Measurements from ENCODE around the gene WSB2.
A peak's percentile ranks its signal among the peaks of the same experiment; 100 is the strongest.
"Not testable (repeated sequence)": the region's sequence is repeated elsewhere in the genome, so short reads cannot be mapped to it uniquely, and the experiment has no call there.

The WSB2 gene

DNA sequence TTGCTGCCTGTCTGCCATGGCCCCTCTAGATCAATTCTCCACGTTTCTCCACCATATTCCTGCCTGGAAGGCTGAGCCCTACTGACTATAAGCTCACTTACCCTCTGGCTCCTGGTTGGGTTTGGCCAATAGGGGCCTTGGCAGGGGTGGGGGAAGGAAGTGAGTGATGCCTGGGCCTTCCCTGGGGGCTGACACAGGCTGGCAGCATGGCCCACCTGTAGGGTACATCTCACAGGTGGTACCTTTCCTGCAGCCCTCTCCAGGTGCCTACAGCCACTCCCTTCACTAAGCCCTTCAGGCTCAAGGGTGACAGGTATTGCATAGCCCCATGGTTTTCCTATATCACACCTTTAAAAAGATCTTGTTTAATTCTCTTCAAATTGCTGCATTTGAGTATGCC lies 40.9 kb downstream of the WSB2 start:
- Histone ChIP-seq H3K27ac (ENCODE audit: low read length) (no peak overlapping the region), H3K9me3 (ENCODE audit: control insufficient read depth, insufficient read depth, low read length) (no peaks in the 10 kb centered on the region), H3K4me3 (ENCODE audit: low read length) (no peak overlapping the region), H3K4me1 (ENCODE audit: control insufficient read depth, insufficient read depth, low read length) (no peaks in the 10 kb centered on the region), H3K27me3 (ENCODE audit: control insufficient read depth, insufficient read depth, low read length) (no peaks in the 10 kb centered on the region), H3K36me3 (ENCODE audit: control insufficient read depth, insufficient read depth, low read length) (peaks cover 14% of the 10 kb centered on the region; the same call in 1 of the 2 replicates)
- no CpG with 5 or more reads among the region's 1 CpG for WGBS (ENCODE audit: insufficient coverage, insufficient read length)
- no peak for DNase-seq (ENCODE audit: low read depth, low spot score)

DNA sequence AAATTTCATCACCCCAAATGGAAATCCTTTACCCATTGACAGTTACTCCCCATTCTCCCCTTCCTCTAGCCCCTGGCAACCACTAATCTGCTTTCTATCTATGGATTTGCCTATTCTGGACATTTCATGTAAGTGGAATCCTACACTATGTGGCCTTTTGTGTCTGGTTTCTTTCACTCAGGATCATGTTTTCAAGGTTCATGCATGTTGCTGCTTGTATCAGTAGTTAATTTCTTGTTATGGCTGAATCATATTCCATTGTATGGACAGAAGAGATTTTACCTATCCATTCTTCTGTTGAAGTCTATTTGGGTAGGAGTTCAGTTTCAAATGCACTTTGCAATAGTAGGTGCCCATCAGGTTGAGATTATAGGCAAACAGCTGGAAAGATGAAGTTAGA lies 43.1 kb downstream of the WSB2 start:
- Histone ChIP-seq H3K27ac (ENCODE audit: low read length) (no peak overlapping the region), H3K27me3 (ENCODE audit: control insufficient read depth, insufficient read depth, low read length) (no peaks in the 10 kb centered on the region), H3K4me3 (ENCODE audit: low read length) (no peak overlapping the region), H3K9me3 (ENCODE audit: control insufficient read depth, insufficient read depth, low read length) (no peaks in the 10 kb centered on the region), H3K36me3 (ENCODE audit: control insufficient read depth, insufficient read depth, low read length) (peaks cover 10% of the 10 kb centered on the region; the same call in 1 of the 2 replicates), H3K4me1 (ENCODE audit: control insufficient read depth, insufficient read depth, low read length) (no peaks in the 10 kb centered on the region)
- DNase-seq (ENCODE audit: low read depth, low spot score), result no peak

DNA sequence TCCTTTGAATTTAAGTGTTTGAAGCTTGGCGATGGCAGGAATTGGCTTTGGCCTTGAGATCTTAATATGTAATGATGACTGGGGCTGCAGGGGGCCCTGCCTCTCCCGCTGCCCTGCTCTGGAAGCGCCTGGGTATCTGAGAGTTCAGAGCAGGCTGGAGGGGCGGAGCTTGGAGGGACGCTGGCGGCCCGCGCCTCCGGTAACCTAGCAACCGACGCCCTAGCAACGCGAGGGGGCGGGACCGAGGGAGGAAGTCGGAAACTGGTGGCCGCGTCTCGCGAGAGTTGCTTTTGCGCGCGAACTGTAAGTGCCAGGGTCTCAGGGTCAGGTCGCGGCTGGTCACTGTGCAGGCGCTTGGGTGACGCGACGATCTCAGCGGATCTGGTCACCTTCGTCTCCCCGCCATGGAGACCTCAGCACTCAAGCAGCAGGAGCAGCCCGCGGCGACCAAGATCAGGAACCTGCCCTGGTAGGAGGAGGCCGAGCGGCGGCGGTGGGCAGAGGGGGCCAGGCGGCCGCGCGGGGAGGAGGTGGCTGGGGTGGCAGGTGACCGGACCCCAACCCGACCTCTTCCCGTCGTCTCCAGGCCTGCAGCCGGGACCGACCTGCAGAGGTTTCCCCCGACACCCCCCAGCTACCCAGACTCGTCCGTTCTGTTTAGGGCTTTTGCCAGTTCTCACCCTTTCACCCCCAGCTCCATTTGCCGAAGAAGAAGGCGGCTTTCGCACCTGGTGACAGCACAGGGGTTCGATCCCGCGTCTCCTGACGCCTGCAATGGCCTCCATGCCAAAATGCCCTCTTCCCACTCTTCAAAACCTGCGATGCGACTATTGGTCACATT lies 44.3 kb downstream of the WSB2 start, which contains the start of gene RFC5:
Gene RFC5 (plus strand): TSS at position 280 of the 841 bp plus-strand sequence. CDS start 125 bp downstream, at position 405.
- no CpG with 5 or more reads among the region's 61 CpGs for WGBS (ENCODE audit: insufficient coverage, insufficient read length)
- peak; percentile 96 for DNase-seq (ENCODE audit: low read depth, low spot score)
- Histone ChIP-seq H3K9me3 (ENCODE audit: control insufficient read depth, insufficient read depth, low read length) (no peaks in the 10 kb centered on the region), H3K27me3 (ENCODE audit: control insufficient read depth, insufficient read depth, low read length) (no peaks in the 10 kb centered on the region), H3K36me3 (ENCODE audit: control insufficient read depth, insufficient read depth, low read length) (peaks cover 7% of the 10 kb centered on the region; the same call in 1 of the 2 replicates), H3K4me1 (ENCODE audit: control insufficient read depth, insufficient read depth, low read length) (no peaks in the 10 kb centered on the region), H3K27ac (ENCODE audit: low read length) (no peak within 1 kb of the TSS), H3K4me3 (ENCODE audit: low read length) (peak within 1 kb of the TSS; percentile 91)

DNA sequence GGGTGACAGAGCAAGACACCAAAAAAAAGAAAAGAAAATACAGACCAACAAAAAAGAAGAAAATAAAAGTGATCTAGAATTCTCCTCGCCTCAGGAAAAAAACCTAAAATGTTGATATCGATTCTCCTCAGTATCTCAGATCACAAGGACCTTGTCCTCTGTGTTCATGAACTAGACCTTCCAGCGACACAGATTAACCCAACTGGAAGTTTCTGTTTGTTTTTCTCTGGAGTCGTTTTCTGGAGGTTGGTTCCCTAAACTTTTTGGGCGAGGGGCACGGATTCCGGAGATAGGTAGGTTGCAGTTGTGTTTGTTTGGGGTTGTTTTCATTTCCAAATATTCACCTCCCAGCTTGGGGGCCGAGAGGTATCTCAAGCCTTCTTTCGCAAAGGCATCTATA lies 45.0 kb downstream of the WSB2 start:
- WGBS (ENCODE audit: insufficient coverage, insufficient read length), result no CpG with 5 or more reads among the region's 9 CpGs
- H3K27me3 ChIP-seq (ENCODE audit: control insufficient read depth, insufficient read depth, low read length), result no peaks in the 10 kb centered on the region
- H3K27ac ChIP-seq (ENCODE audit: low read length), result no peak overlapping the region
- no peak for DNase-seq (ENCODE audit: low read depth, low spot score)
- peaks cover 7% of the 10 kb centered on the region; the same call in 1 of the 2 replicates for H3K36me3 ChIP-seq (ENCODE audit: control insufficient read depth, insufficient read depth, low read length)
- H3K4me3 ChIP-seq (ENCODE audit: low read length), result no peak overlapping the region
- H3K9me3 ChIP-seq (ENCODE audit: control insufficient read depth, insufficient read depth, low read length), result no peaks in the 10 kb centered on the region
- H3K4me1 ChIP-seq (ENCODE audit: control insufficient read depth, insufficient read depth, low read length), result no peaks in the 10 kb centered on the region

DNA sequence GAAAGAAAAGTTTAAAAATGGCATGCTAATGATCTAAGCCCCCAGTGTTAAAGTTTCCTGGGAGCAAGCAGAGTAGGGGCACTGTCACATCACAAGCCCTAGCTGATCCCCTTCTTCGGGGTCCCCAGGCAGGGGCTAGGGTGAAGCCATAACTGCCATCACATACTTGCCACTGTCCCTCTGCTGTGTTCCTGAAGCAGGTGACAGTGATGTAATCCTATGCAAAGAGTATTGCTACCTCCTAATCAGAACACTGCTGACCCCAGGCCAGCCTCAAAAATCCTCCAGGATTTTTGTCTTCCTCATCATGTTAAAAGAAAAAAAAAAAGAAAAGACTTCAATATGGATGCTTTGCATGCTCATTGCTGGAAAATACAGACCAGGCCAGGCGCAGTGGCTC lies 45.7 kb downstream of the WSB2 start:
- Histone ChIP-seq H3K36me3 (ENCODE audit: control insufficient read depth, insufficient read depth, low read length) (peaks cover 7% of the 10 kb centered on the region; the same call in 1 of the 2 replicates), H3K27ac (ENCODE audit: low read length) (no peak overlapping the region), H3K27me3 (ENCODE audit: control insufficient read depth, insufficient read depth, low read length) (no peaks in the 10 kb centered on the region), H3K9me3 (ENCODE audit: control insufficient read depth, insufficient read depth, low read length) (no peaks in the 10 kb centered on the region), H3K4me1 (ENCODE audit: control insufficient read depth, insufficient read depth, low read length) (no peaks in the 10 kb centered on the region), H3K4me3 (ENCODE audit: low read length) (no peak overlapping the region)
- no CpG with 5 or more reads among the region's 2 CpGs for WGBS (ENCODE audit: insufficient coverage, insufficient read length)
- DNase-seq (ENCODE audit: low read depth, low spot score), result no peak

DNA sequence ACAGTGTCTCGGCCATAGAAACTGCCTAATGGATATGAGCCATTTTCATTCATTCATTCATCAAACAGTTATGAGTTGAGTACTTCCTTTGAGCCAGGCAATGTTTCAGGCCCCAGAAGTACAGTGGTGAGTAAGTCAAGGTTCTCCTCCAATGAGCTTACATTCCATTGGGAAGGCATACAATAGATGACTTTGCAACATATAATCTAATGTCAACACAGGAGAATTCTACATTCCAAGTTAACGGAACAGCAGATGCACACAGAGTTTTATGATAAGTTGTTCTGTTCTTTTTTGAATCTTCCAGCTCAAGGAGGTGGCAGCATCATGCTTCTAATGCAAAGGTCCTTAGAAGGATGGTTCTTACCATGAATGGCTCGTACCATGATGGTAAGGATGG lies 47.7 kb downstream of the WSB2 start:
- DNase-seq (ENCODE audit: low read depth, low spot score), result no peak
- WGBS (ENCODE audit: insufficient coverage, insufficient read length), result no CpG with 5 or more reads among the region's 3 CpGs
- H3K27ac ChIP-seq (ENCODE audit: low read length), result no peak overlapping the region

DNA sequence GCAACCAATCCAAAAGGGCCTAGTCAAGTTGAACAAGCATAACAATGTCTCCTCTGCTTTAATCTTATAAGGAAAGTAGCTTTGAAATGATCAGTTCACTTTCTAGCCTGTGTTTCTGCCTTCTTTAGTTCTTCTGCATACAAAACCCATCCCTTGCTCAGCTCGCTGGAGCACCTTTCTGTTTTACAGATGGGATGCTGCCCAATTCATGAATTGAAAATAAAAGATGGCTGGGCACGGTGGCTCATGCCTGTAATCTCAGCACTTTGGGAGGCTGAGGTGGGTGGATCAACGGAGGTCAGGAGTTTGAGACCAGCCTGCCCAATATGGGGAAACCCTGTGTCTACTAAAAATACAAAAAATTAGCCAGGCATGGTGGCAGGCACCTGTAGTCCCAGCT lies 49.0 kb downstream of the WSB2 start:
- no peak overlapping the region for H3K4me3 ChIP-seq (ENCODE audit: low read length)
- H3K4me1 ChIP-seq (ENCODE audit: control insufficient read depth, insufficient read depth, low read length), result no peaks in the 10 kb centered on the region
- no peaks in the 10 kb centered on the region for H3K27me3 ChIP-seq (ENCODE audit: control insufficient read depth, insufficient read depth, low read length)
- no peak for DNase-seq (ENCODE audit: low read depth, low spot score)
- no peak overlapping the region for H3K27ac ChIP-seq (ENCODE audit: low read length)
- H3K36me3 ChIP-seq (ENCODE audit: control insufficient read depth, insufficient read depth, low read length), result no peaks in the 10 kb centered on the region
- no peaks in the 10 kb centered on the region for H3K9me3 ChIP-seq (ENCODE audit: control insufficient read depth, insufficient read depth, low read length)
- WGBS (ENCODE audit: insufficient coverage, insufficient read length), result no CpG with 5 or more reads among the region's 3 CpGs

More for the DNA sequence above, 47.7 kb downstream of the WSB2 start:
- H3K9me3 ChIP-seq (ENCODE audit: control insufficient read depth, insufficient read depth, low read length), result no peaks in the 10 kb centered on the region
- H3K4me1 ChIP-seq (ENCODE audit: control insufficient read depth, insufficient read depth, low read length), result no peaks in the 10 kb centered on the region
- no peak overlapping the region for H3K4me3 ChIP-seq (ENCODE audit: low read length)
- H3K27me3 ChIP-seq (ENCODE audit: control insufficient read depth, insufficient read depth, low read length), result no peaks in the 10 kb centered on the region
- no peaks in the 10 kb centered on the region for H3K36me3 ChIP-seq (ENCODE audit: control insufficient read depth, insufficient read depth, low read length)

DNA sequence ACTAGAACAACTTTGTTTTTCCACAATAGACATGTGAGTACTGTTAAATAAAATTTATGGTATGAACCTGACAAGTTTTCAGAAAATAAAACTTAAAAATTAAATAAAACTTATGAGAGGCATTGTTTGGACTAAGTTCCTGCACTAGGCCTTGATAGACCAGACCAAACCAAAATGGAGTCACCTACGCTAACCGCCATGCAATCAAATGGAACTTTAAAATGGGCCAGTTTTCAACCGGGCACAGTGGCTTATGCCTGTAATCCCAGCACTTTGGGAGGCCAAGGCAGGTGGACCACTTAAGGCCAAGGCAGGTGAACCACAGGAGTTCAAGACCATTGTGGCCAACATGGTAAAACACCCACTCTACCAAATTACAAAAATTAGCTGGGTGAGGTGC lies 49.6 kb downstream of the WSB2 start:
- Histone ChIP-seq H3K4me1 (ENCODE audit: control insufficient read depth, insufficient read depth, low read length) (no peaks in the 10 kb centered on the region), H3K4me3 (ENCODE audit: low read length) (no peak overlapping the region), H3K9me3 (ENCODE audit: control insufficient read depth, insufficient read depth, low read length) (no peaks in the 10 kb centered on the region), H3K27ac (ENCODE audit: low read length) (no peak overlapping the region), H3K36me3 (ENCODE audit: control insufficient read depth, insufficient read depth, low read length) (no peaks in the 10 kb centered on the region), H3K27me3 (ENCODE audit: control insufficient read depth, insufficient read depth, low read length) (no peaks in the 10 kb centered on the region)
- no CpG with 5 or more reads among the region's 3 CpGs for WGBS (ENCODE audit: insufficient coverage, insufficient read length)
- no peak for DNase-seq (ENCODE audit: low read depth, low spot score)

DNA sequence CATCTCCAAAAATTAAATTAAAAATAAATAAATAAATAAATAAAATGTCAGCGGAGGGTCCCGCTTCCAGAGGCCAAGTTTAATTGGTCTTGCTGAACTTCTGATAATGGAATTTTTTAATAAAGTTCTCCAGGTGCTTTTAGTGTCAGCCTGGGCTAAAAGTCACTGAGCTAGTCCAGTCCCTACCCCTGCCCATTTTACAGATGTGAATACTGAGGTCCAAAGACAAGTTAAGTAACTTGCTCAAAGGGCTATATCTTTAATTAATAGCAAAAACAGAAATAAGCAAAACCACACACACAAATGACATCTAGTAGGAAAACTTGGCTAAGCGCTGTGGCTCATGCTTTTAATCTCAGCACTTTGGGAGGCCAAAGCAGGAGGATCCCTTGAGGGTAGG lies 50.1 kb downstream of the WSB2 start:
- H3K27ac ChIP-seq (ENCODE audit: low read length), result no peak overlapping the region
- no peaks in the 10 kb centered on the region for H3K4me1 ChIP-seq (ENCODE audit: control insufficient read depth, insufficient read depth, low read length)
- WGBS (ENCODE audit: insufficient coverage, insufficient read length), result no CpG with 5 or more reads among the region's 3 CpGs
- no peaks in the 10 kb centered on the region for H3K9me3 ChIP-seq (ENCODE audit: control insufficient read depth, insufficient read depth, low read length)
- no peak overlapping the region for H3K4me3 ChIP-seq (ENCODE audit: low read length)
- DNase-seq (ENCODE audit: low read depth, low spot score), result no peak
- H3K27me3 ChIP-seq (ENCODE audit: control insufficient read depth, insufficient read depth, low read length), result no peaks in the 10 kb centered on the region
- H3K36me3 ChIP-seq (ENCODE audit: control insufficient read depth, insufficient read depth, low read length), result no peaks in the 10 kb centered on the region

DNA sequence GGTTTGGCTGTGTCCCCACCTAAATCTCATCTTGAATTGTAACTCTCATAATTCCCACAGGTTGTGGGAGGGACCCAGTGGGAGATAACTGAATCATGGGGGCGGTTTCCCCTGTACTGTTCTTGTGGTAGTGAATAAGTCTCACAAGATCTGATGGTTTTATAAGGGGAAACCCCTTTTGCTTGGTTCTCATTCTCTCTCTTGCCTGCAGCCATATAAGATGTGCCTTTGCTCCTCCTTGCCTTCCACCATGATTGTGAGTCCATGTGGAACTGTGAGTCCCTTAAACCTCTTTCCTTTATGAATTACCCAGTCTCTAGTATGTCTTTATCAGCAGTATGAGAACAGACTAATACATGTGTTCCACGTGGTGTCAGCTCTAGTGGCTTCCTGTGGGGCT lies 61.2 kb downstream of the WSB2 start:
- H3K27me3 ChIP-seq (ENCODE audit: control insufficient read depth, insufficient read depth, low read length); H3K9me3 ChIP-seq (ENCODE audit: control insufficient read depth, insufficient read depth, low read length); H3K36me3 ChIP-seq (ENCODE audit: control insufficient read depth, insufficient read depth, low read length); DNase-seq (ENCODE audit: low read depth, low spot score); H3K4me1 ChIP-seq (ENCODE audit: control insufficient read depth, insufficient read depth, low read length); H3K27ac ChIP-seq (ENCODE audit: low read length); H3K4me3 ChIP-seq (ENCODE audit: low read length): not testable (repeated sequence)
- no CpG with 5 or more reads among the region's 2 CpGs for WGBS (ENCODE audit: insufficient coverage, insufficient read length)

DNA sequence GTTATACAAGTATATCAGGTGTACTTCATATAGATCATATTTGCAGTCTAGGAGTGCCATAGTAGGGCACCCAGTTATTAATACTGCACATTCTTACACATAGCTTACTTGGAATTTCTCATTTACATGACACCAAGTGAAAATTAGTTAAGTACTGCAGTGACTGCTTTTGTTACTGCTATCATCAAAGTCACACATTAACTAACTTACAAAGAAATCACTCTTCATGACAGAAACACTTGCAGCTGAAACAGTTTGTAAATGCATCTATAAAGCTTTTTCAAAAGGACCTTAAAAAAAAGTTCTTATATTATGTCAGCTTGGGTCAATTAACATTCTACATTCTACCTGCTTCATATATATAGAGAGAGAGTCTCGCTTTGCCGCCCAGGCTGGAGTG lies 62.3 kb downstream of the WSB2 start:
- H3K9me3 ChIP-seq (ENCODE audit: control insufficient read depth, insufficient read depth, low read length), result no peaks in the 10 kb centered on the region
- no peak overlapping the region for H3K4me3 ChIP-seq (ENCODE audit: low read length)
- no peaks in the 10 kb centered on the region for H3K4me1 ChIP-seq (ENCODE audit: control insufficient read depth, insufficient read depth, low read length)
- no peaks in the 10 kb centered on the region for H3K27me3 ChIP-seq (ENCODE audit: control insufficient read depth, insufficient read depth, low read length)
- H3K27ac ChIP-seq (ENCODE audit: low read length), result no peak overlapping the region
- H3K36me3 ChIP-seq (ENCODE audit: control insufficient read depth, insufficient read depth, low read length), result no peaks in the 10 kb centered on the region
- no peak for DNase-seq (ENCODE audit: low read depth, low spot score)
- no CpG with 5 or more reads among the region's 2 CpGs for WGBS (ENCODE audit: insufficient coverage, insufficient read length)
